Measurements from ENCODE around the gene PFDN5. TPM values are rescaled to one million over a fixed set of nuclear protein-coding genes. Genes with fewer than 3 reads are reported as not detected.
A peak's percentile ranks its signal among the peaks of the same experiment; 100 is the strongest.

Gene PFDN5
- total and polyA plus RNA-seq, 9 of the 15 experiments (the other 6 are each of a cell fraction or from before 2014, with no cell fraction given): 361 to 1,636 (median 742) TPM

DNA sequence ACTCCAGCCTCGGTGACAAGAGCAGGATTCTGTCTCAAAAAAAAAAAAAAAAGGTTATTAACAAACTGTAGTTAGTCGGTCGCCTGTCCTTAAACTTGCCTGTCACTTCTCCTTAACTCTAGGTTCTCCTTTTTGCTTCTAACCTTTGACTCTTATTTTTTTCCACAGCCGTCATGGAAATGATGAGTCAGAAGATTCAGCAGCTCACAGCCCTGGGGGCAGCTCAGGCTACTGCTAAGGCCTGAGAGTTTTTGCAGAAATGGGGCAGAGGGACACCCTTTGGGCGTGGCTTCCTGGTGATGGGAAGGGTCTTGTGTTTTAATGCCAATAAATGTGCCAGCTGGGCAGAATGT lies 3.7 kb downstream of the PFDN5 start (continued):
- TF ChIP-seq, protein P1, sequence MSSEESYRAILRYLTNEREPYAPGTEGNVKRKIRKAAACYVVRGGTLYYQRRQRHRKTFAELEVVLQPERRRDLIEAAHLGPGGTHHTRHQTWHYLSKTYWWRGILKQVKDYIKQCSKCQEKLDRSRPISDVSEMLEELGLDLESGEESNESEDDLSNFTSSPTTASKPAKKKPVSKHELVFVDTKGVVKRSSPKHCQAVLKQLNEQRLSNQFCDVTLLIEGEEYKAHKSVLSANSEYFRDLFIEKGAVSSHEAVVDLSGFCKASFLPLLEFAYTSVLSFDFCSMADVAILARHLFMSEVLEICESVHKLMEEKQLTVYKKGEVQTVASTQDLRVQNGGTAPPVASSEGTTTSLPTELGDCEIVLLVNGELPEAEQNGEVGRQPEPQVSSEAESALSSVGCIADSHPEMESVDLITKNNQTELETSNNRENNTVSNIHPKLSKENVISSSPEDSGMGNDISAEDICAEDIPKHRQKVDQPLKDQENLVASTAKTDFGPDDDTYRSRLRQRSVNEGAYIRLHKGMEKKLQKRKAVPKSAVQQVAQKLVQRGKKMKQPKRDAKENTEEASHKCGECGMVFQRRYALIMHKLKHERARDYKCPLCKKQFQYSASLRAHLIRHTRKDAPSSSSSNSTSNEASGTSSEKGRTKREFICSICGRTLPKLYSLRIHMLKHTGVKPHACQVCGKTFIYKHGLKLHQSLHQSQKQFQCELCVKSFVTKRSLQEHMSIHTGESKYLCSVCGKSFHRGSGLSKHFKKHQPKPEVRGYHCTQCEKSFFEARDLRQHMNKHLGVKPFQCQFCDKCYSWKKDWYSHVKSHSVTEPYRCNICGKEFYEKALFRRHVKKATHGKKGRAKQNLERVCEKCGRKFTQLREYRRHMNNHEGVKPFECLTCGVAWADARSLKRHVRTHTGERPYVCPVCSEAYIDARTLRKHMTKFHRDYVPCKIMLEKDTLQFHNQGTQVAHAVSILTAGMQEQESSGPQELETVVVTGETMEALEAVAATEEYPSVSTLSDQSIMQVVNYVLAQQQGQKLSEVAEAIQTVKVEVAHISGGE (CRISPR knock-in tag; IDR thresholded peaks at IDR 0.05): no peak
- no peak for TF ChIP-seq ZNF699 (CRISPR knock-in tag; IDR thresholded peaks at IDR 0.05; ENCODE audit: insufficient replicate concordance)
- TF ChIP-seq POLR2AphosphoS5 (IDR thresholded peaks at IDR 0.05; ENCODE audit: control insufficient read depth, insufficient read depth, low read depth, low read length): peak; percentile 36; the same call in 1 of the 2 replicates
- TF ChIP-seq POLR2H (tag; IDR thresholded peaks at IDR 0.05; ENCODE audit: low read depth): no peak
- TF ChIP-seq, protein P2, sequence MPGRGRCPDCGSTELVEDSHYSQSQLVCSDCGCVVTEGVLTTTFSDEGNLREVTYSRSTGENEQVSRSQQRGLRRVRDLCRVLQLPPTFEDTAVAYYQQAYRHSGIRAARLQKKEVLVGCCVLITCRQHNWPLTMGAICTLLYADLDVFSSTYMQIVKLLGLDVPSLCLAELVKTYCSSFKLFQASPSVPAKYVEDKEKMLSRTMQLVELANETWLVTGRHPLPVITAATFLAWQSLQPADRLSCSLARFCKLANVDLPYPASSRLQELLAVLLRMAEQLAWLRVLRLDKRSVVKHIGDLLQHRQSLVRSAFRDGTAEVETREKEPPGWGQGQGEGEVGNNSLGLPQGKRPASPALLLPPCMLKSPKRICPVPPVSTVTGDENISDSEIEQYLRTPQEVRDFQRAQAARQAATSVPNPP (IDR thresholded peaks at IDR 0.05; ENCODE audit: borderline replicate concordance, insufficient read depth, insufficient read length): no peak
- no peak for TF ChIP-seq RAD21 (CRISPR knock-in tag; conservative IDR thresholded peaks at IDR 0.05 in 1 of 2, IDR thresholded peaks at IDR 0.05 in 1 of 2)

Data from K562 (cell line).